ENCODE measurements around the gene PLCB1.

Gene PLCB1

GRCh38 chr20:8368670-8369069 lies 236.6 kb downstream of the PLCB1 start:
- Histone ChIP-seq H3K27ac (no peak overlapping the region), H3K36me3 (no peaks in the 10 kb centered on the region), H3K27me3 (no peaks in the 10 kb centered on the region), H3K4me1 (no peaks in the 10 kb centered on the region), H3K9me3 (no peaks in the 10 kb centered on the region), H3K4me3 (no peak overlapping the region)
- intact Hi-C loops (cut with DNase I; ENCODE audit: low total_unique reads) = no loop called here
- DNase-seq = no peak
- no peak for TF ChIP-seq CTCF (IDR thresholded peaks at IDR 0.05)

- H3K27ac ChIP-seq = no peak overlapping the region
- H3K4me1 ChIP-seq = no peaks in the 10 kb centered on the region
- no peaks in the 10 kb centered on the region for H3K36me3 ChIP-seq
- intact Hi-C loops (cut with DNase I; ENCODE audit: low total_unique reads) = no loop called here
- H3K4me3 ChIP-seq = no peak overlapping the region
- no peak for TF ChIP-seq CTCF (IDR thresholded peaks at IDR 0.05)
- H3K27me3 ChIP-seq = no peaks in the 10 kb centered on the region
- no peaks in the 10 kb centered on the region for H3K9me3 ChIP-seq
- DNase-seq = no peak
Observed at GRCh38 chr20:8369311-8369710, 237.2 kb downstream of the PLCB1 start.

GRCh38 chr20:8370774-8371173 lies 238.7 kb downstream of the PLCB1 start:
- Histone ChIP-seq H3K36me3 (no peaks in the 10 kb centered on the region), H3K9me3 (no peaks in the 10 kb centered on the region), H3K4me3 (no peak overlapping the region), H3K27me3 (no peaks in the 10 kb centered on the region), H3K27ac (no peak overlapping the region), H3K4me1 (peaks cover 0 to 3% (median 0%) of the 10 kb centered on the region in 4 donors)
- intact Hi-C loops (cut with DNase I; ENCODE audit: low total_unique reads) = no loop called here
- no peak for TF ChIP-seq CTCF (IDR thresholded peaks at IDR 0.05)
- no peak for DNase-seq

GRCh38 chr20:8372824-8373380 lies 240.8 kb downstream of the PLCB1 start:
- no peak for DNase-seq
- H3K27ac ChIP-seq = no peak overlapping the region
- H3K9me3 ChIP-seq = no peaks in the 10 kb centered on the region
- intact Hi-C loops (cut with DNase I; ENCODE audit: low total_unique reads) = no loop called here
- no peaks in the 10 kb centered on the region for H3K36me3 ChIP-seq
- no peak for TF ChIP-seq CTCF (IDR thresholded peaks at IDR 0.05)
- no peaks in the 10 kb centered on the region for H3K27me3 ChIP-seq
- H3K4me1 ChIP-seq = peaks cover 0 to 7% (median 2%) of the 10 kb centered on the region in 4 donors
- H3K4me3 ChIP-seq = no peak overlapping the region

- no peaks in the 10 kb centered on the region for H3K36me3 ChIP-seq
- no peak for DNase-seq
- no peak for TF ChIP-seq CTCF (IDR thresholded peaks at IDR 0.05)
- no peak overlapping the region for H3K27ac ChIP-seq
- H3K27me3 ChIP-seq = no peaks in the 10 kb centered on the region
- peaks cover 0 to 7% (median 2%) of the 10 kb centered on the region in 4 donors for H3K4me1 ChIP-seq
- no peaks in the 10 kb centered on the region for H3K9me3 ChIP-seq
- intact Hi-C loops (cut with DNase I; ENCODE audit: low total_unique reads) = no loop called here
- H3K4me3 ChIP-seq = no peak overlapping the region
Observed at GRCh38 chr20:8373579-8373978, 241.5 kb downstream of the PLCB1 start.

- no peaks in the 10 kb centered on the region for H3K27me3 ChIP-seq
- no peaks in the 10 kb centered on the region for H3K9me3 ChIP-seq
- no peaks in the 10 kb centered on the region for H3K36me3 ChIP-seq
- peaks cover 0 to 7% (median 2%) of the 10 kb centered on the region in 4 donors for H3K4me1 ChIP-seq
- H3K4me3 ChIP-seq = no peak overlapping the region
- DNase-seq = no peak
- H3K27ac ChIP-seq = no peak overlapping the region
- no peak for TF ChIP-seq CTCF (IDR thresholded peaks at IDR 0.05)
- intact Hi-C loops (cut with DNase I; ENCODE audit: low total_unique reads) = no loop called here
Observed at GRCh38 chr20:8375898-8376297, 243.8 kb downstream of the PLCB1 start.
